C4-2B (cell line): ENCODE data around the gene GMNN.
"Not testable (repeated sequence)": the region's sequence is repeated elsewhere in the genome, so short reads cannot be mapped to it uniquely, and the experiment has no call there.

Experiments
- ZFX ChIP-seq: fragments of 450-650 bp; IDR thresholded peaks from 2 replicates; pipeline ENCODE4 v1.6.1; 2017
- TF ChIP-seq, protein P1 (sequence below): fragments of 450-650 bp; conservative IDR thresholded peaks from 2 replicates; pipeline ENCODE4 v1.5.1; 2017; ENCODE audit warnings: mild to moderate bottlenecking

DNA sequence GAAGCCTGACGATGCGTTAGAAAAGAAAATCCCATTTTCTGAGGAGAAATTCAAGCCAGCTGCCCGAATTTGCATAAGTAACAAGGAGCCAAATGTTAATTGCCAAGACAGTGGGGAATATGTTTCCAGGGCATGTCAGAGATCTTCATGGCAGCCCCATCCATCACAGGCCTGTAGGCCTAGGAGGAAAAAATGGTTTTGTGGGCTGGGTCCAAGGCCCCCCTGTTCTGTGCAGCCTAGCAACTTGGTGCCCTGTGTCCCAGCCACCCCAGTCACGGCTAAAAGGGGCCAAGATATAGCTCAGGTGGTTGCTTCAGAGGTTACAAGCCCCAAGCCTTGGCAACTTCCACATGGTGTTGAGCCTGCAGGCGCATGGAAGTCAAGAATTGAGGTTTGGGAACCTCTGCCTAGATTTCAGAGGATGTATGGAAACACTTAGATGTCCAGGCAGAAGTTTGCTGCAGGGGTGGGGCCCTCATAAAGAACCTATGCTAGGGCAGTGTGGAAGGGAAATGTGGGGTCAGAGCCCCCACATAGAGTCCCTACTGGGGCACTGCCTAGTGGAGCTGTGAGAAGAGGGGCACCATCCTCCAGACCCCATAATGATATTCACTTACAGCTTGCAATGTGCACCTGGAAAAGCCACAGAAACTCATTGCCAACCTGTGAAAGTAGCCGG, 43.1 kb upstream of the GMNN start:
- TF ChIP-seq, protein P1, sequence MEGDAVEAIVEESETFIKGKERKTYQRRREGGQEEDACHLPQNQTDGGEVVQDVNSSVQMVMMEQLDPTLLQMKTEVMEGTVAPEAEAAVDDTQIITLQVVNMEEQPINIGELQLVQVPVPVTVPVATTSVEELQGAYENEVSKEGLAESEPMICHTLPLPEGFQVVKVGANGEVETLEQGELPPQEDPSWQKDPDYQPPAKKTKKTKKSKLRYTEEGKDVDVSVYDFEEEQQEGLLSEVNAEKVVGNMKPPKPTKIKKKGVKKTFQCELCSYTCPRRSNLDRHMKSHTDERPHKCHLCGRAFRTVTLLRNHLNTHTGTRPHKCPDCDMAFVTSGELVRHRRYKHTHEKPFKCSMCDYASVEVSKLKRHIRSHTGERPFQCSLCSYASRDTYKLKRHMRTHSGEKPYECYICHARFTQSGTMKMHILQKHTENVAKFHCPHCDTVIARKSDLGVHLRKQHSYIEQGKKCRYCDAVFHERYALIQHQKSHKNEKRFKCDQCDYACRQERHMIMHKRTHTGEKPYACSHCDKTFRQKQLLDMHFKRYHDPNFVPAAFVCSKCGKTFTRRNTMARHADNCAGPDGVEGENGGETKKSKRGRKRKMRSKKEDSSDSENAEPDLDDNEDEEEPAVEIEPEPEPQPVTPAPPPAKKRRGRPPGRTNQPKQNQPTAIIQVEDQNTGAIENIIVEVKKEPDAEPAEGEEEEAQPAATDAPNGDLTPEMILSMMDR, result not testable (repeated sequence)
- not testable (repeated sequence) for TF ChIP-seq ZFX
